ENCODE data around the gene IL1RAPL2.
"Not testable (repeated sequence)": the region's sequence is repeated elsewhere in the genome, so short reads cannot be mapped to it uniquely, and the experiment has no call there.

Gene IL1RAPL2

DNA sequence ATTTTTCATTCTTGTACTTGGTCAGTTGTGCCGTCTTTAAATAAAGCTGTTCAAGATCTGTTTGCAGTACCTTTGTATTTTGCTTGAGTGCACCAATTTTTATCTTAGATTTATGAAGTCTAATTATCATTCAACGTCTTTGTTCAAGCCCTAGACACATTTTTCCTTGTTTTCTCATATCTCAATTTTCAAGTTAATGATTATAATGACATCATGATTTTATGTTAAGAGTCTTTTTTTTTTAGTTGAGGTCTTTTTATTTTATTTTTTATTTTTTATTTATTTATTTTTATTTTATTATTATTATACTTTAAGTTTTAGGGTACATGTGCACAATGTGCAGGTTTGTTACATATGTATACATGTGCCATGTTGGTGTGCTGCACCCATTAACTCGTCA lies 463.0 kb downstream of the IL1RAPL2 start:
- not testable (repeated sequence) for DNase-seq (ENCODE audit: low read depth)

- no peak for DNase-seq (ENCODE audit: low read depth)
Observed at GRCh38 chrX:105038672-105039328, 472.8 kb downstream of the IL1RAPL2 start.

DNA sequence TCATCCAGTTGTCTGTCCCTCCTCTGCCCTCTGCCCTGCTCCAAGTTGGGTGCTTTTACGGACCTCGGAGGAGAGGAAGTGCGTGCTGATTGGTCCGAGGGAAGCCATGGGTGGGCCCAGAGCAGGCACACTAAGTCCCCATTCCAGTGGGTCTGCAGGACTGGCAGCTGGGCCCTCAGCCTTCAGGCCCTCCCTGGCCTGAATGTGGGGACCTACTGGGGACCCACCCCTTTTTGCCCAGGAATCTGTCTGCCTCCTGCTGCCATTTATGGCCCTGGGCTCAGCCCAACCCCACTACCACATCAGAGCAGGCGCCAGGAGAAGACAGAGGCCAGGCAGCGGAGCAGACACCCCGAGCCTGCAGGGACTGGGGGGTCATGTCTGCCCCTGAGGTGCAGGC lies 484.9 kb downstream of the IL1RAPL2 start:
- DNase-seq (ENCODE audit: low read depth) = no peak

GRCh38 chrX:105051364-105051763 lies 485.4 kb downstream of the IL1RAPL2 start:
- no peak for DNase-seq (ENCODE audit: low read depth)

DNA sequence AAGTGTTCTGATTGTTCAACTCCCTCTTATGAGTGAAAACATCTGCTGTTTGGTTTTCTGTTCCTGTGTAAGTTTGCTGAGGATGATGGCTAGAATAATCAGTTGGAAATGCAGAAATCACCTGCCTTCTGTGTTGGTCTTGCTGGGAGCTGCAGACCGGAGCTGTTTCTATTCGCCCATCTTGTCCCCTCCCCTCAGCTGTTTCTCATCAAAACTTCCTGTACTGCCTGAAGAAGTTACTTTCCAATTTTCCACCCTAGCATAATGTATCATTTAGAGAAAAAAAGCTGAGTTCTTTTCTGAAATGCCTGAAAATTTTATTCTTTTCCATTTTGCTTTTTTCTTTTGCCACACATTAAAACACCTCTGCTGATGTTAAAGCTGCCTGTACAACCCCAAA lies 486.9 kb downstream of the IL1RAPL2 start:
- DNase-seq (ENCODE audit: low read depth) = no peak

GRCh38 chrX:105063743-105064142 lies 497.7 kb downstream of the IL1RAPL2 start:
- DNase-seq (ENCODE audit: low read depth) = no peak

- DNase-seq (ENCODE audit: low read depth) = no peak
Observed at GRCh38 chrX:105098201-105098600, 532.2 kb downstream of the IL1RAPL2 start.

DNA sequence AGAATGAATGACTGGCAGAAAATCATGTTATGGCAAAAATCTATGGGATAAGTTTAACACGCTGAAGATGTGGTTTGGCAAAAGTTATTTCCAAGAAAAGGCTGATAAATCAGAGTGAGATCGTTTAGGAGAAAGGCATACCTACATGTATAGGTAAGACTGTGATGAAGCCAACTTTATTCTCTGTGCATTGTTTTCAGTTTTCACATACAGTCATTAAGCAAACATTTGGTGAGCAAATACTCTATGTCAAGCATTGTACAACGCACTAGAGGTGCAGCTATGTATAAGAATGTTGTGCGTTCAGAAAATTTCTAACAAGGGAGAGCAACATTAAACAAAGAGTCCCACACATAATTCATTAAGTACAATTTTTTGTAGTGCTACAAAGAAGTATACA lies 532.8 kb downstream of the IL1RAPL2 start:
- DNase-seq (ENCODE audit: low read depth) = no peak

DNA sequence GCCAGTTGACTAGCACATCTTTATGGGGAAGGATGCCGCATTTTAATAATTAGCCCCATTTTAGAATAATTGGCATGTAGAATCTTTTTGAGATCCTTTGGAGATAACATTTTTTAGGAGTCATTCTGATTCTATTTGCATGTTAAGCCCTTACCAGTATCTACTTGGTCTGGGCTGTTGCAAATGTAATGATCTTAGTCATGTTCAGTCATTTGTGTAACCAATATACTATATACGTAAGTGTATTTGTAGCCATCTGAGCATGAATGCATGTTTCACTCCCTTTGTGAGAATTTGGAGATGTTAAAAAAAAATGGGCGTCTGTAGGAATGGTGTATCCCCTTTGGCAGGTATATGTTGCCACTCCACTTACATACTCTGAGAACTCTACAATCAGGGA lies 535.4 kb downstream of the IL1RAPL2 start:
- no peak for DNase-seq (ENCODE audit: low read depth)

GRCh38 chrX:105109936-105110335 lies 543.9 kb downstream of the IL1RAPL2 start:
- no peak for DNase-seq (ENCODE audit: low read depth)

DNA sequence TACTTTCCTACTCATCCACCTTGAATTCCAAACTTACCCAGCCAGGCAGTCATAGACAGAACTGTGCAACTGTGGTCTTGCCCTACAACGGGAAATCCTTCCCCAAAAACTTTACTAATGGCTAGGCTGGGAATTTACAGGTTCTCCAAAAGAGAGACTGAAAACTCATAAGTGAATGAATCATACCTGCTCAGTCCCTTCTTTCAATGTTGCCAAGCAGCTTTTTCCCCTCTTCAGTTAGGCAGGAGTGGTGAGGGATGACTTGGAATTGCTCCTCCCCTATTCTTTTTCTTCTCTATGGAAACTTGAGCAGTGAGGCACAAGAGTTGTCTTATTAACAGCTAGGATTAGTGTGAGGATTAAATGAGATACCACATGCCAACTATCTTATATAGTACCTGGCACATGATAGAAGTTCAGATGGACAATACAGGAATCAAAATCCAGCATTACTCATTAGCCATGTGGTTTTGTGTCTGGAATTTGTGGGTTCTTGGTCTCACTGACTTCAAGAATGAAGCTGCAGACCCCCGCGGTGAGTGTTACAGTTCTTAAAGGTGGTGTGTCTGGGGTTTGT lies 548.6 kb downstream of the IL1RAPL2 start:
- no peak for DNase-seq (ENCODE audit: low read depth)

DNA sequence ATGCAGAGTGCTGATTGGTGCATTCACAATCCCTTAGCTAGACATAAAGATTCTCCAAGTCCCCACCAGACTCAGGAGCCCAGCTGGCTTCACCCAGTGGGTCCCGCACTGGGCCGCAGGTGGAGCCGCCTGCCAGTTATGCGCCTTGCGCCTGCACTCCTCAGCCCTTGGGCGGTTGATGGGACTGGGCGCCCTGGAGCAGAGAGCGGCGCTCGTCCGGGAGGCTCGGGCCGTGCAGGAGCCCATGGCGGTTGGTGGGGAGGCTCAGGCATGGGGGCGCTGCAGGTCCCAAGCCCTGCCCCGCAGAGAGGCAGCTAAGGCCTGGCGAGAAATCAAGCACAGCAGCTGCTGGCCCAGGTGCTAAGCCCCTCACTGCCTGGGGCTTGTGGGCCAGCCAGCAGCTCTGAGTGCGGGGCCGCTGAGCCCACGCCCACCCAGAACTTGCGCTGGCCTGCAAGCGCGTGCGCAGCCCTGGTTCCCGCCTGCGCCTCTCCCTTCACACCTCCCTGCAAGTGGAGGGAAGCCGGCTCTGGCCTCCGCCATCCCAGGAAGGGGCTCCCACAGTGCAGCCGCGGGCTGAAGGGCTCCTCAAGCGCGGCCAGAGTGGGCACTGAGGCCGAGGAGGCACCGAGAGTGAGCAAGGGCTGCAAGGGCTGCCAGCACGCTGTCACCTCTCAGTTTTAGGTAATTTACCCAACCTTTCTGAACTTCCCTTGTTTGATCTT lies 549.8 kb downstream of the IL1RAPL2 start:
- not testable (repeated sequence) for DNase-seq (ENCODE audit: low read depth)

DNA sequence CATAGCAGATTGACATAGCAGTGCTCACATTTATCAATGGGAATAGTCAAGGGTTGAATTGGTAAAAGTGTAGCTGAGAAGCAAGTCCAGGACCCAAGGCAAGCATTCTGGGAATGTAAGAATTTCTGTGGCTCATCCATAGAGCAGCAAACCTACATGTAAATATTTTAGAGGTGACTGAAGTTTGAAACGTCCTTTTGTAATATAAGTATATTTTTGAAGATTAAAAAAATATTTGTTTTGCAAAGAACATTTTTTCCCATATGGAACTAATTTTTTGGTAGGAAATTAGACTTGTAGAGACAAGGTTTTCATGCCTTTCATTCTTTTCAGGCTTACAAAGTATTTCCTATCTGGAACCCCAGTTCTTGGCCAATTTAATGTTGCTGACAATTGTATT lies 550.5 kb downstream of the IL1RAPL2 start:
- DNase-seq (ENCODE audit: low read depth) = no peak

- no peak for DNase-seq (ENCODE audit: low read depth)
Observed at GRCh38 chrX:105117621-105118020, 551.6 kb downstream of the IL1RAPL2 start.

DNA sequence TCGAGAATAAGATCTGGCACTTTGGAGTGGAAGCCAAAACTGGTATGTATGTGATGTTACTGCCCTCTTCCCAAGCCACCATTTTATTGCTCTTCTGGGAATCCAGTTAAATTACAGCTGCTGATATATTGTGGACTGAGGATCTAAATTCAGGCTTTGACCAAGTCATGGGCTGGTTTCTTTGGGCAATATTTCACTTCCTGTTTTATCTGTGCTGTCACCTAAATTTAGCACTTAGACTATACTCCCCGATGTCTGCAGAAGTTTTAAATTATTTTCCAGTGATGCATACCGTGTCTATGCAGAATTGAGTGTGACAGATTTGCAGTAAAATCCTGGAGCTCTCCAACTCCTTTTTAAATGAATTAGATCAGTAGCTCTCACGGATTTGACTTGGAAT lies 554.5 kb downstream of the IL1RAPL2 start:
- DNase-seq (ENCODE audit: low read depth) = no peak

- no peak for DNase-seq (ENCODE audit: low read depth)
Observed at GRCh38 chrX:105121186-105121585, 555.2 kb downstream of the IL1RAPL2 start.

GRCh38 chrX:105126201-105126600 lies 560.2 kb downstream of the IL1RAPL2 start:
- no peak for DNase-seq (ENCODE audit: low read depth)

DNA sequence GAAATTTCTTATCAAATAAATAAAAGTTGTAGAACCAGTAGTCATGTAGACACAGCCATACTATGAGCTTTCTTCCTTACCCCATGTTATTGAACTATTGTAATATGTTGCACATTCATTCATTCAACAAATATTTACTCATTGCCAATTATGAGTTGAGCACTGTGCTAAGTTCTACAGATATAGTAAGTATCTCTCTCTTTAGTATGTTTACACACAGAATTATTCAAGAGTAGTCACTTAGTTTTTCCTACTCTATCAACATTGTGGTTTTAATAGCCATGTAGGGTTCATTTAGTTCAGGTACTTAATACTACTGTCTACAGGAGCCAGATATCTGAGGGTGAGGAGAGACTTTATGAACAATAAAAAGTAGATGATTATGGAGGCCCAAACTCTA lies 568.3 kb downstream of the IL1RAPL2 start:
- no peak for DNase-seq (ENCODE audit: low read depth)

DNA sequence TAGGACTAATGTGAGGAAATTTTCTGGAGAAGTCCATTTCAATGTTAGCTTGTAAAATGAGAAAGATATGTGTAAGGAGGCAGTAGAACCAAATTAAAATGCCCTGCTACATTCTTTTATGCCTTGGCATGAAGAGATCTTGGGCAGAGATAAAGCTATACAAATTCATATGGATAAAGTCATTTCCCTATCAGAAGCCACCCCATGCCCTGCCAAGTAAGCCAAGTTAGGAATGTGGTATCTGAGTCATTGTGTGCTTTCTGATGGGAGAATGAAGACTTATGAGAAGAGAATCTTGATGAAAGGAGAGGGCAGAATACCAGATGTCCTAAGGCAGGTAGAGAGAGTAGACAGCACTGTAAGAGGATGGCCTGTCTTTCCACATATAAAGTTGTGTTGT lies 570.8 kb downstream of the IL1RAPL2 start:
- no peak for DNase-seq (ENCODE audit: low read depth)

- DNase-seq (ENCODE audit: low read depth) = no peak
Observed at GRCh38 chrX:105150036-105150435, 584.0 kb downstream of the IL1RAPL2 start.

DNA sequence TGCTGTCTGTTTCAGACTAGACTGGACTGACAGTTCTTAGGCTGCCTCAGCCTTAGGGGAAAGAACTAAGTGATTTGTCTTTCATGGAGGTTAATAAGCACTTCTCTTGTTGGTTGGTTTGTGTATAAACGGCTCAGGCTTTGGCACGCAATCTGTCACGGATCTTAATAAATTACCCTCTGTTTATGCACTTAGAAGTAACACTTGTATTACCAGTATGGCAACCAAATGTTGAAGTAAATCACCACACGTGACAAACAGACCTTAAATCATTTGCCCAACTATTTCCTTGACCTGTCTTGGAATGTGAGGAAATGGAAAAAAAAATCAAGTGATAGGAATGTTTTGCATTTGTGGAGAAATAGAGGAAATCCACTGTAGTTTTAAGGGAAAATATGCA lies 584.6 kb downstream of the IL1RAPL2 start:
- no peak for DNase-seq (ENCODE audit: low read depth)

GRCh38 chrX:105167233-105167632 lies 601.2 kb downstream of the IL1RAPL2 start:
- no peak for DNase-seq (ENCODE audit: low read depth)

DNA sequence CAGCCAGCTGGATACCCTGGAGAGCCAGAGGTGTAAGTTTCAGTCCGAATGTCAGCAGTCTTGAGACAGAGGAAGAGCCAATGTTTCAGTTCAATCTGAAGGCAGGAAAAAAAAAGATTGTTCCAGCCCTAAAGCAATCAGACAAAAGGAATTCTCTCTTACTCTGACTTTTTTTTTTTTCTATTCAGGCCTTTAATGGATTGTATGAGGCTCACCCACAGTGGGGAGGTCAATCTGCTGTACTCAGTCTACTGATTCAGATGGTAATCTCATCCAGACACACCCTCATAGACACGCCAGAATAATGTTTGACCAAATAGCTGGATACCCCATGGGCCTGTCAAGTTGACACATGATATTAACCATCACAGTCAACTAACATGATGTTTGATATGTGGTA lies 602.6 kb downstream of the IL1RAPL2 start:
- no peak for DNase-seq (ENCODE audit: low read depth)

- DNase-seq (ENCODE audit: low read depth) = no peak
Observed at GRCh38 chrX:105173071-105173470, 607.1 kb downstream of the IL1RAPL2 start.

Data from non-pigmented ciliary epithelial cell (primary cell).